CD4-positive, alpha-beta T cell treated with Interferon gamma for 1 hour (primary cell): ENCODE data around the gene ATP1A4.
"Not testable (repeated sequence)": the region's sequence is repeated elsewhere in the genome, so short reads cannot be mapped to it uniquely, and the experiment has no call there.

Experiments used
- DNase-seq: peaks from one replicate; pipeline ENCODE4 v3.0.0-alpha.2; 2020

Gene ATP1A4

GRCh38 chr1:160124705-160125478 lies 26.5 kb upstream of the ATP1A4 start:
- no peak for DNase-seq

DNA sequence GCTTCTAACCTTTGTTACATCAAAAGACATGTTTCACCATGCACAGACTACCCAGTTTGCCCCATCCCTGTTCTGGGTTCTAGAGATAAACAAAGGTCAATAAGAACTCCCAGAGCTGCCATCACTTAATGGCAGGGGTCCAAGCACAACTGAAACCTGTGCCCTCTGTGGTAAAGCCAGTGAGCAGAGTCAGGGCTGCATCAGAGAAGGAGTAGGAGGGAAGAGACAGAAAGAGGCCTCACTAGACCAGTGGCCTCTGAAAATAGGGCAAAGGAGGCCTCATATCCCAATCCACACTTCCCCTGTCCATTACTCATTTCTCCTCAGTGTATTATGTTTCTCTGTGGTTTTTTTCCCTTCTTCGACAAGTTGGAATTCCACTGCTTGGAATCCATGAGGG lies 25.7 kb upstream of the ATP1A4 start:
- DNase-seq, result no peak

DNA sequence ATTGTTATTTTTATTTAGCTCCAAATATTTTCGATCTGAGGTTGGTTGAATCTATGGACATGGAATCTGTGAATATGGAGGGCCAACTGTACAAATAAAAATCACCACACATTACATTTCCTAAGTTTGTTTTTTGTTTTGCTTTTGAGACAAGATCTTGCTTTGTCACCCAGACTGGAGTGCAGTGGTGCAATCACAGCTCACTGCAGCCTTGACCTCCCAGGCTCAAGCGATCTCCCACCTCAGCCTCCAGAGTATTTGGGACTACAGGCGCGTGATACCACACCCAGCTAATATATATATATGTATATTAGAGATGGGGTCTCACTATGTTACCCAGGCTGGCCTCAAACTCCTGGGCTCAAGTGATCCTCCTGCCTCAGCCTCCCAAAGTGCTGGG lies 25.1 kb upstream of the ATP1A4 start:
- DNase-seq, result not testable (repeated sequence)

GRCh38 chr1:160127381-160127780 lies 24.0 kb upstream of the ATP1A4 start:
- DNase-seq, result no peak

- DNase-seq, result no peak
Measured at GRCh38 chr1:160127865-160128523, 23.4 kb upstream of the ATP1A4 start.

DNA sequence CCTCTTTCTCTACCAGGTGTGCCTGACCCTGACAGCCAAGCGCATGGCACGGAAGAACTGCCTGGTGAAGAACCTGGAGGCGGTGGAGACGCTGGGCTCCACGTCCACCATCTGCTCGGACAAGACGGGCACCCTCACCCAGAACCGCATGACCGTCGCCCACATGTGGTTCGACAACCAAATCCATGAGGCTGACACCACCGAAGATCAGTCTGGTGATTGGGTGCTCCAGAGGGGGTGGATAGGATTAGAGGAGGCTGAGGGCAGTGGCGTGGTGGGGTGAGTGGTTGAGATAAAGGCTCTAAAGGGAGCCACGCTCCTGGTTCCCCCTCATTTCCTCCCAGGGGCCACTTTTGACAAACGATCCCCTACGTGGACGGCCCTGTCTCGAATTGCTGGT lies 22.8 kb upstream of the ATP1A4 start:
- no peak for DNase-seq

GRCh38 chr1:160129046-160129445 lies 22.4 kb upstream of the ATP1A4 start:
- DNase-seq, result no peak

GRCh38 chr1:160129558-160129957 lies 21.8 kb upstream of the ATP1A4 start:
- DNase-seq, result no peak

- DNase-seq, result no peak
Measured at GRCh38 chr1:160129966-160130365, 21.4 kb upstream of the ATP1A4 start.

DNA sequence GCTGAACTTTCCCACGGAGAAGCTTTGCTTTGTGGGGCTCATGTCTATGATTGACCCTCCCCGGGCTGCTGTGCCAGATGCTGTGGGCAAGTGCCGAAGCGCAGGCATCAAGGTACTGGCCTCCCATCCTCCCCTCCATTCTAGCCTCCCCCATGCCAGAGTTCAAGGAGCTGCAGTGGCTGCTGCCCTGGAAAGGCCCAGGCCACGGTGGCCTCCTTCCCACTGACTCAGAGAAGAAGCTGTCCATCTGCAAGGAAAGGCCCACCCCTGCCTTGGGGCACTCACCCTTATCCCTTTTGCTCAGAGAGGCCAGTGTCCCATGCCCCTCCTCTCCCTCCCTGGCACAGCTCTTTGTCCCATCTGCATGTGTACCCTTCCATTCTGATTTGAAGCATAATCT lies 20.9 kb upstream of the ATP1A4 start:
- DNase-seq, result no peak

GRCh38 chr1:160130939-160131338 lies 20.5 kb upstream of the ATP1A4 start:
- no peak for DNase-seq

GRCh38 chr1:160131803-160132565 lies 19.4 kb upstream of the ATP1A4 start:
- no peak for DNase-seq

GRCh38 chr1:160133990-160134770 lies 17.2 kb upstream of the ATP1A4 start:
- DNase-seq, result no peak

- DNase-seq, result no peak
Measured at GRCh38 chr1:160134791-160135572, 16.4 kb upstream of the ATP1A4 start.

DNA sequence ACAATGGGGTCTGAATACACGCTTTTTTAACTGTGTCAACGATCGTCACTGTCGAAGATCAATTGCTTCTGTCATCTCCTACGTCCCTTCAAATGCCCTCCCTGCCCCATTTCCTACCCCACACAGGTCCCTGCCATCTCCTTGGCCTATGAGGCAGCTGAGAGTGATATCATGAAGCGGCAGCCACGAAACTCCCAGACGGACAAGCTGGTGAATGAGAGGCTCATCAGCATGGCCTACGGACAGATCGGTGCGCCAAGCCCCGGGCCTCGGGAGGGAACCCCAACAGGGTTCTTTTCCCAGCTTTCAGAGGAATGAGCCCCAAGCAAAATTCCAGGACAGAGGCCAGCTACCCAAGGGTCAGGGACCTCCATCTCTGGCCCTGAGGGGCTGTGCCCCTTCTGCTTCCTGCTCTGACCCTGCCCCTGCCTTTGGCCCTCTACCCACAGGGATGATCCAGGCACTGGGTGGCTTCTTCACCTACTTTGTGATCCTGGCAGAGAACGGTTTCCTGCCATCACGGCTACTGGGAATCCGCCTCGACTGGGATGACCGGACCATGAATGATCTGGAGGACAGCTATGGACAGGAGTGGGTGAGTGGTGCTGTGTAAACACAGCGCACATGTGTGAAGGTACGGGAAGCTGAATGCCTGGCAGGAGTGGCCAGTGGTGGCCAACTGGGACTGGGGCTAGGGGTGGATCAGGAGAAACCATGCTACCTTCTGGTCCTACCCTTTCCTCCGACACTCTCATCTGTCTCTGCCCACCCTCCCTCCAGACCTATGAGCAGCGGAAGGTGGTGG lies 15.1 kb upstream of the ATP1A4 start:
- DNase-seq, result no peak

- no peak for DNase-seq
Measured at GRCh38 chr1:160136926-160137200, 14.5 kb upstream of the ATP1A4 start.

DNA sequence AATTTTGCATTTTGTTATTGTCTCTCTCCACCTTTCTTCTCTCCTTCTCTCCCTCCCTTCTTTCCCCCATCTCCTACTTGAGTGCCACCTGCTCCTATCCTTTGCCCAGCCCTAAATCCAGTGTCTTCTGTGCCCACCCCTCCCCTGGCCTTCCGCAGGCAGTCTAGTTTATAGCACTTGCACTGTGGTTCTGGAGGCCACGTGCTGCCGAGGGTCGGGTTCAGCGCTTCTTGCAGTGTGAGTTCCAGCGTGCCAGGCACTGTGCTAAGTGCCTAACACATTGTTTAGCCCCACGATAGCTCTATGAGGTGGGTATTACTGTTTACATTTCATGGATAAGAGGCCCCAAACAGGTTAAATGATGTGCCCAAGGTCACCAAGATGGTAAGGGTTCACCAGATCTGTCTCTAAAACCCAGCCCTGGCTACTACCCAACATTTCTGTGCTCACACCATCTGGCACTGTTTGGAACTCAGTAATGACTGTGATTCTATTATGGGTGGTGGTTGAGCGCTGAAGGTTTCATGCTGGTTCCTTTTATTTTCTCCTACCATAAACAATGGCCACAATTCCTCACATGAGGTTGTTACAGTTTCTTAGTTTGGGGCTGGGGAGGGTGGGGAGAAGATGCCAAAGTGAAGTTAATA lies 14.1 kb upstream of the ATP1A4 start:
- no peak for DNase-seq

GRCh38 chr1:160139840-160140239 lies 11.6 kb upstream of the ATP1A4 start:
- no peak for DNase-seq

DNA sequence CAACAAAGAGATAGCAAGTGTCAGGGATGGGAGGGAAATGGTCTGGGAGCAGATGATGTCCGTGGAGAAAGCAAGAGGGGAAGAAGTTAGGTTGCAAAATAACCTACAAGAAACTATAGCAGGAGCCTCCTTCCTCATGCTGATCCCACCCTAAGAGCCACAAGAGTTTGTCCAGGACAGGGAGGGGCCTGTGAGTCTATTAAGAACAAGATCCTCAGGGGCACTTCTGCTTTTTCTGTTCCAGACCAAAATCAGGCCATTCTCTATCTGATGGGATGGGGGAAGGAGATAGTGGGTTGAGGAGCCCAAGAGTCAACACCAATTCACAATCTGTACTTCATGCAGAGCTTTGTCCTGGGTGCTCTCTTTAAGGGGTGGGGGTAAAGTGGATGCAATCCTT lies 7.7 kb upstream of the ATP1A4 start:
- no peak for DNase-seq

- no peak for DNase-seq
Measured at GRCh38 chr1:160144921-160145320, 6.5 kb upstream of the ATP1A4 start.

DNA sequence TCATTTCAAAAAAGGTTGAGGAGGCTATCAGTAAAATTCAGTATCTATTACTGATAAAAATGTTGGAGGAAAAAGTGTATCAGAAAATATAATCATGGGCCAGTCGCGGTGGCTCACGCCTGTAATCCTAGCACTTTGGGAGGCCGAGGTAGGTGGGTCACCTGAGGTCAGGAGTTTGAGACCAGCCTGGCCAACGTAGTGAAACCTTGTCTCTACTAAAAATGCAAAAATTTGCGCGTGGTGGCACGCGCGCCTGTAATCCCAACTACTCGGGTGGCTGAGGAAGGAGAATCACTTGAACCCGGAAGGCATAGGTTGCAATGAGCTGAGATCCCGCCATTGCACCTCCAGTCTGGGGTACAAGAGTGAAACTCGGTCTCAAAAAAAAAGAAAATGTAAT lies 5.3 kb upstream of the ATP1A4 start:
- DNase-seq, result no peak
